Fibroblast of lung (primary cell): ENCODE data around the gene NEK11. TPM values are rescaled to one million over a fixed set of nuclear protein-coding genes. Genes with fewer than 3 reads are reported as not detected.

Experiments
- DNase-seq, 2 donors: peaks; one replicate each; pipeline versions ENCODE4 v3.0.0 to v3.0.0-alpha.2; 2010; ENCODE audit warnings: low read depth in 2 of 2
- H2AFZ ChIP-seq: 2 replicates; pipeline ENCODE4 v1.5.1; 2012; ENCODE audit warnings: low read length, control low read depth, inconsistent platforms
- H3K27ac ChIP-seq: 2 replicates; pipeline ENCODE4 v1.5.1; 2011; ENCODE audit warnings: low read length, control low read depth; ENCODE audit not compliant: insufficient read depth
- H3K27me3 ChIP-seq: 2 replicates; pipeline ENCODE4 v1.5.1; 2011; ENCODE audit warnings: mild to moderate bottlenecking, low read length; ENCODE audit not compliant: control insufficient read depth, insufficient read depth
- H3K36me3 ChIP-seq: 2 replicates; pipeline ENCODE4 v1.5.1; 2011; ENCODE audit warnings: low read length; ENCODE audit not compliant: control insufficient read depth, insufficient read depth
- H3K4me1 ChIP-seq: 2 replicates; pipeline ENCODE4 v1.5.1; 2011; ENCODE audit warnings: low read length; ENCODE audit not compliant: control insufficient read depth, insufficient read depth; ENCODE audit errors: extremely low read depth
- H3K4me2 ChIP-seq: 2 replicates; pipeline ENCODE4 v1.5.1; 2011; ENCODE audit warnings: low read length, control low read depth; ENCODE audit not compliant: insufficient read depth; ENCODE audit errors: extremely low read depth
- H3K4me3 ChIP-seq, 4 experiments: fragments of 200-600 bp in 1 of 4; sonication (generic) in 1 of 4; replicated peaks in 1 of 4; 2 replicates each; pipeline ENCODE4 v1.5.1; 2011 to 2016; ENCODE audit warnings: low read length in 4 of 4, low read depth in 3 of 4, mild to moderate bottlenecking in 3 of 4, control low read depth in 2 of 4, inconsistent platforms in 1 of 4, mixed read lengths in 1 of 4; ENCODE audit not compliant: insufficient read depth in 1 of 4; ENCODE audit errors: control extremely low read depth in 1 of 4
- H3K79me2 ChIP-seq: 2 replicates; pipeline ENCODE4 v1.5.1; 2012; ENCODE audit warnings: mild to moderate bottlenecking, low read length, inconsistent platforms; ENCODE audit not compliant: control insufficient read depth, insufficient read depth
- H3K9ac ChIP-seq: 2 replicates; pipeline ENCODE4 v1.5.1; 2011; ENCODE audit warnings: mild to moderate bottlenecking, low read length, control low read depth; ENCODE audit not compliant: insufficient read depth
- H3K9me3 ChIP-seq: 2 replicates; pipeline ENCODE4 v1.5.1; 2012; ENCODE audit warnings: low read depth, low read length; ENCODE audit not compliant: control insufficient read depth, insufficient read depth
- H4K20me1 ChIP-seq: 2 replicates; pipeline ENCODE4 v1.5.1; 2011; ENCODE audit warnings: low read length; ENCODE audit not compliant: control insufficient read depth, insufficient read depth; ENCODE audit errors: extremely low read depth
- CTCF ChIP-seq, 2 donors: IDR thresholded peaks in 1 of 2; conservative IDR thresholded peaks in 1 of 2; 1 replicate in 1 of 2; 2 replicates in 1 of 2; pipeline ENCODE4 v1.5.1; 2011 to 2012; ENCODE audit warnings: low read length in 2 of 2, control low read depth in 1 of 2, inconsistent platforms in 1 of 2, low read depth in 1 of 2, mild to moderate bottlenecking in 1 of 2
- EZH2 ChIP-seq: IDR thresholded peaks from 2 replicates; pipeline ENCODE4 v1.5.1; 2012; ENCODE audit warnings: low read length, control low read depth, mild to moderate bottlenecking; ENCODE audit errors: missing control alignments
- polyA plus RNA-seq, 2 donors: library from polyadenylated mRNA; depleted of rRNA in 1 of 2; stranded (reverse) in 1 of 2; unstranded in 1 of 2; fragments of >200 nt; gene quantifications; 2 replicates each; pipeline ENCODE4 v1.2.1, GENCODE V29; 2011 to 2012; ENCODE audit warnings: missing spikeins in 1 of 2
- total RNA-seq: library from RNA; depleted of rRNA; stranded (reverse); fragments of >200 nt; gene quantifications from 2 replicates; pipeline ENCODE4 v1.2.1, GENCODE V29; 2014

NEK11 gene
- total and polyA plus RNA-seq, 2 donors (not counting 1 experiment from before 2014, with no cell fraction given) = 4.3 to 13.0 TPM

DNA sequence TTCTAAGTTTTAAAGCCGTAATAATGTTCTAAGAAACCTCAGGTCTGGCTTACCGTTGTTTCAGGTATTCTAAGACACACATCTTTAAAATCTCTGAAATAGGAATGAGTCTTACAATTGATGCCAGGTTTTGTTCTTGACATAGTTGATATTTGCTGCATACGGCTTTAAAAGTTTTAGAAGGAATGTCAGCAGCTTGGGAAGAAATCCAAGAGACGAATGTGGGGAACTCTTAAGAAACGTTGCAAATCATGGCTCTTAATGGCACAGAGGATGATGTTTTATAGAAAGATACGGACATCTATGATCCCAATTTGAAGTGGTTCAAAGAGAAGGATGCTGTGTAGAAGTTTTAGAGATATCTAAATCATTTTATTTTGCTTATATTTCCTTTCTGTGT, 366.4 kb downstream of the NEK11 start:
- Histone ChIP-seq H3K79me2 (no peaks in the 10 kb centered on the region), H4K20me1 (no peaks in the 10 kb centered on the region), H3K9me3 (no peaks in the 10 kb centered on the region), H3K27me3 (no peaks in the 10 kb centered on the region), H2AFZ (no peak overlapping the region), H3K4me3 (no peak overlapping the region), H3K9ac (no peak overlapping the region), H3K4me2 (no peak overlapping the region), H3K4me1 (no peaks in the 10 kb centered on the region), H3K27ac (no peak overlapping the region), H3K36me3 (no peaks in the 10 kb centered on the region)
- DNase-seq = peak in 1 of 2 donors; percentile 13
- TF ChIP-seq CTCF (conservative IDR thresholded peaks at IDR 0.05 in 1 of 2, IDR thresholded peaks at IDR 0.05 in 1 of 2; ENCODE audit: low read depth in 1 of 2, low read length in 2 of 2) = no peak
- no peak for TF ChIP-seq EZH2

- no peak overlapping the region for H3K4me2 ChIP-seq
- no peaks in the 10 kb centered on the region for H3K4me1 ChIP-seq
- no peak for DNase-seq
- H3K4me3 ChIP-seq = no peak overlapping the region
- H4K20me1 ChIP-seq = no peaks in the 10 kb centered on the region
- no peak overlapping the region for H3K9ac ChIP-seq
- no peak overlapping the region for H2AFZ ChIP-seq
- no peaks in the 10 kb centered on the region for H3K36me3 ChIP-seq
- TF ChIP-seq CTCF (conservative IDR thresholded peaks at IDR 0.05 in 1 of 2, IDR thresholded peaks at IDR 0.05 in 1 of 2; ENCODE audit: low read depth in 1 of 2, low read length in 2 of 2) = no peak
- no peak for TF ChIP-seq EZH2
- no peaks in the 10 kb centered on the region for H3K9me3 ChIP-seq
- H3K27ac ChIP-seq = no peak overlapping the region
- H3K27me3 ChIP-seq = no peaks in the 10 kb centered on the region
- no peaks in the 10 kb centered on the region for H3K79me2 ChIP-seq
Measured at GRCh38 chr3:131393868-131394267, 367.2 kb downstream of the NEK11 start.

- no peaks in the 10 kb centered on the region for H3K27me3 ChIP-seq
- H3K79me2 ChIP-seq = no peaks in the 10 kb centered on the region
- H3K4me1 ChIP-seq = no peaks in the 10 kb centered on the region
- DNase-seq = no peak
- TF ChIP-seq CTCF (conservative IDR thresholded peaks at IDR 0.05 in 1 of 2, IDR thresholded peaks at IDR 0.05 in 1 of 2; ENCODE audit: low read depth in 1 of 2, low read length in 2 of 2) (no peak), EZH2 (no peak)
- H3K4me3 ChIP-seq = no peak overlapping the region
- H2AFZ ChIP-seq = no peak overlapping the region
- H3K4me2 ChIP-seq = no peak overlapping the region
- no peaks in the 10 kb centered on the region for H3K9me3 ChIP-seq
- no peaks in the 10 kb centered on the region for H4K20me1 ChIP-seq
- no peaks in the 10 kb centered on the region for H3K36me3 ChIP-seq
- no peak overlapping the region for H3K9ac ChIP-seq
- no peak overlapping the region for H3K27ac ChIP-seq
Measured at GRCh38 chr3:131394400-131394799, 367.7 kb downstream of the NEK11 start.
